DOHH2 (cell line): ENCODE results near the gene ZNF581.

Experiments used
- H3F3A ChIP-seq: fragments of 200-600 bp; sonication (generic), shearing (Covaris generic); 2 replicates; pipeline ENCODE4 v1.6.0; 2016; ENCODE audit warnings: antibody characterized with exemption, mild to moderate bottlenecking; ENCODE audit not compliant: control insufficient read depth, insufficient read depth
- H3K27ac ChIP-seq: fragments of 200-600 bp; sonication (generic); 2 replicates; pipeline ENCODE4 v1.5.1; 2014; ENCODE audit warnings: low read depth, mild to moderate bottlenecking, low read length, moderate library complexity
- H3K27me3 ChIP-seq: fragments of 200-600 bp; sonication (generic); 2 replicates; pipeline ENCODE4 v1.6.1; 2014; ENCODE audit warnings: mild to moderate bottlenecking, low read length, mixed read lengths; ENCODE audit not compliant: control insufficient read depth
- H3K36me3 ChIP-seq: fragments of 200-600 bp; sonication (generic); 2 replicates; pipeline ENCODE4 v1.6.1; 2014; ENCODE audit warnings: mild to moderate bottlenecking, low read length, moderate library complexity, mixed read lengths; ENCODE audit not compliant: control insufficient read depth
- H3K4me1 ChIP-seq: fragments of 200-600 bp; sonication (generic); 2 replicates; pipeline ENCODE4 v1.6.1; 2014; ENCODE audit warnings: mild to moderate bottlenecking, low read length, mixed read lengths; ENCODE audit not compliant: control insufficient read depth
- H3K4me2 ChIP-seq: fragments of 200-600 bp; sonication (generic); 2 replicates; pipeline ENCODE4 v1.6.0; 2014; ENCODE audit warnings: mild to moderate bottlenecking, low read length, moderate library complexity
- H3K4me3 ChIP-seq: fragments of 200-600 bp; sonication (generic); 2 replicates; pipeline ENCODE4 v1.5.1; 2014; ENCODE audit warnings: mild to moderate bottlenecking, low read length, mixed read lengths
- H3K79me2 ChIP-seq: fragments of 200-600 bp; sonication (generic); 2 replicates; pipeline ENCODE4 v1.6.1; 2014; ENCODE audit warnings: mild to moderate bottlenecking, low read length, mixed read lengths; ENCODE audit not compliant: control insufficient read depth
- H3K9me2 ChIP-seq: fragments of 200-600 bp; sonication (generic); replicated peaks from 2 replicates; pipeline ENCODE4 v1.6.1; 2014; ENCODE audit warnings: mild to moderate bottlenecking, low read length, mixed read lengths; ENCODE audit not compliant: control insufficient read depth
- H3K9me3 ChIP-seq: fragments of 200-600 bp; sonication (generic); 2 replicates; pipeline ENCODE4 v1.6.1; 2014; ENCODE audit warnings: antibody characterized with exemption, low read length, mixed read lengths; ENCODE audit not compliant: control insufficient read depth, insufficient read depth
- H4K20me1 ChIP-seq: fragments of 200-600 bp; sonication (generic); 2 replicates; pipeline ENCODE4 v1.6.0; 2014; ENCODE audit warnings: low read depth, mild to moderate bottlenecking, antibody characterized with exemption, low read length, moderate library complexity; ENCODE audit not compliant: control insufficient read depth, insufficient read depth
- EZH2phosphoT487 ChIP-seq: fragments of 200-600 bp; sonication (generic); IDR thresholded peaks from 2 replicates; pipeline ENCODE4 v1.6.1; 2017; ENCODE audit warnings: borderline replicate concordance, mild to moderate bottlenecking, antibody characterized with exemption, low read length, moderate library complexity, mixed read lengths
- TF ChIP-seq, protein P1 (sequence below): fragments of 200-600 bp; sonication (generic); IDR thresholded peaks from one replicate; pipeline ENCODE4 v1.5.1; 2014; ENCODE audit warnings: antibody characterized with exemption, mild to moderate bottlenecking, low read depth, low read length; ENCODE audit not compliant: poor library complexity, severe bottlenecking

Gene ZNF581

GRCh38 chr19:55667006-55667381 lies 23.5 kb downstream of the ZNF581 start:
- Histone ChIP-seq H3K36me3 (peaks cover 96% of the 10 kb centered on the region), H3K4me1 (peaks cover 18% of the 10 kb centered on the region), H3K9me2 (no peaks in the 10 kb centered on the region), H3K4me3 (no peak overlapping the region), H3K27ac (no peak overlapping the region), H3F3A (peaks cover 9% of the 10 kb centered on the region), H4K20me1 (peaks cover 29% of the 10 kb centered on the region), H3K9me3 (no peaks in the 10 kb centered on the region), H3K4me2 (no peak overlapping the region), H3K27me3 (no peaks in the 10 kb centered on the region), H3K79me2 (peaks cover 98% of the 10 kb centered on the region)
- TF ChIP-seq, protein P1, sequence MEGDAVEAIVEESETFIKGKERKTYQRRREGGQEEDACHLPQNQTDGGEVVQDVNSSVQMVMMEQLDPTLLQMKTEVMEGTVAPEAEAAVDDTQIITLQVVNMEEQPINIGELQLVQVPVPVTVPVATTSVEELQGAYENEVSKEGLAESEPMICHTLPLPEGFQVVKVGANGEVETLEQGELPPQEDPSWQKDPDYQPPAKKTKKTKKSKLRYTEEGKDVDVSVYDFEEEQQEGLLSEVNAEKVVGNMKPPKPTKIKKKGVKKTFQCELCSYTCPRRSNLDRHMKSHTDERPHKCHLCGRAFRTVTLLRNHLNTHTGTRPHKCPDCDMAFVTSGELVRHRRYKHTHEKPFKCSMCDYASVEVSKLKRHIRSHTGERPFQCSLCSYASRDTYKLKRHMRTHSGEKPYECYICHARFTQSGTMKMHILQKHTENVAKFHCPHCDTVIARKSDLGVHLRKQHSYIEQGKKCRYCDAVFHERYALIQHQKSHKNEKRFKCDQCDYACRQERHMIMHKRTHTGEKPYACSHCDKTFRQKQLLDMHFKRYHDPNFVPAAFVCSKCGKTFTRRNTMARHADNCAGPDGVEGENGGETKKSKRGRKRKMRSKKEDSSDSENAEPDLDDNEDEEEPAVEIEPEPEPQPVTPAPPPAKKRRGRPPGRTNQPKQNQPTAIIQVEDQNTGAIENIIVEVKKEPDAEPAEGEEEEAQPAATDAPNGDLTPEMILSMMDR = no peak
- no peak for TF ChIP-seq EZH2phosphoT487

DNA sequence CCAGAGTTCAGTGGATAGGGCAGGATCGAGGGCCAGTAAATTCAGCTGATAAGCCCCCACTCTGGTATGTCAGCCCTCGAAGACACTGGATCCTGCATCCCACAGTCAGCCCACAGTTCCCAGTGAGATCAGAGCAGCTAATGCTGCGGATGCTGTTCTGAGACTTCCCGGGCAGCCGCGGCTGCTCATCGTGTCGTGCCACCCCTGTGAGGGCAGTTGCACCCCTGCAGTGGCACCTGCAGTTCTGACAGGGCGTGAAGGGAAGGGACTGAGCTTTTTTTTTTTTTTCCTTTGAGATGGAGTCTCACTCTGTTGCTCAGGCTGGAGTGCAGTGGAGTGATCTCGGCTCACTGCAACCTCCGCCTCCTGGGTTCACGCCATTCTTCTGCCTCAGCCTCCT lies 24.1 kb downstream of the ZNF581 start:
- no peak overlapping the region for H3K4me3 ChIP-seq
- H3K4me2 ChIP-seq = no peak overlapping the region
- peaks cover 23% of the 10 kb centered on the region for H3K4me1 ChIP-seq
- TF ChIP-seq, protein P1 = no peak
- no peak for TF ChIP-seq EZH2phosphoT487
- H3K9me2 ChIP-seq = no peaks in the 10 kb centered on the region
- no peaks in the 10 kb centered on the region for H3K9me3 ChIP-seq
- H4K20me1 ChIP-seq = peaks cover 33% of the 10 kb centered on the region
- no peak overlapping the region for H3K27ac ChIP-seq
- no peaks in the 10 kb centered on the region for H3K27me3 ChIP-seq
- peaks cover 14% of the 10 kb centered on the region for H3F3A ChIP-seq
- H3K36me3 ChIP-seq = peaks cover 96% of the 10 kb centered on the region
- peaks cover 98% of the 10 kb centered on the region for H3K79me2 ChIP-seq

- H3K79me2 ChIP-seq = peaks cover 98% of the 10 kb centered on the region
- H3F3A ChIP-seq = peaks cover 19% of the 10 kb centered on the region
- H3K4me1 ChIP-seq = peaks cover 23% of the 10 kb centered on the region
- TF ChIP-seq, protein P1 = no peak
- no peak for TF ChIP-seq EZH2phosphoT487
- no peaks in the 10 kb centered on the region for H3K9me2 ChIP-seq
- no peak overlapping the region for H3K27ac ChIP-seq
- H3K4me3 ChIP-seq = no peak overlapping the region
- no peak overlapping the region for H3K4me2 ChIP-seq
- no peaks in the 10 kb centered on the region for H3K27me3 ChIP-seq
- peaks cover 91% of the 10 kb centered on the region for H3K36me3 ChIP-seq
- peaks cover 33% of the 10 kb centered on the region for H4K20me1 ChIP-seq
- H3K9me3 ChIP-seq = no peaks in the 10 kb centered on the region
Measured at GRCh38 chr19:55667958-55668357, 24.5 kb downstream of the ZNF581 start.
